Left ventricle myocardium superior (tissue), 1 donor: ENCODE results near the gene L3MBTL2. TPM values are rescaled to one million over a fixed set of nuclear protein-coding genes. Genes with fewer than 3 reads are reported as not detected.
"Not testable (repeated sequence)": the region's sequence is repeated elsewhere in the genome, so short reads cannot be mapped to it uniquely, and the experiment has no call there.

Source experiments
- ATAC-seq: fragments of 200-7000 bp; cut with Tn5 transposase; one replicate; pipeline ENCODE4 v1.9.1; 2020; ENCODE audit warnings: mild to moderate bottlenecking, moderate library complexity
- DNase-seq: peaks from one replicate; pipeline ENCODE4 v3.0.0-alpha.2; 2020
- intact Hi-C: fragments of 100-400 bp; cut with micrococcal nuclease; formaldehyde crosslinking; loops from one replicate; pipeline ENCODE4 v1.11.0; 2022
- total RNA-seq: library from RNA; stranded (reverse); fragmentation: NEBNext Ultra II Directional; extraction: Animal tissue kit (Norgen Biotek cat#: 25700); gene quantifications from one replicate; pipeline ENCODE4 v1.2.1, GENCODE V29; 2021
- donor health status: DM: no; HTN: yes; CAD: no; lungs with severe emphysema.

The L3MBTL2 gene
- total RNA-seq, 1 donor from 2014 or later = 18.2 TPM

DNA sequence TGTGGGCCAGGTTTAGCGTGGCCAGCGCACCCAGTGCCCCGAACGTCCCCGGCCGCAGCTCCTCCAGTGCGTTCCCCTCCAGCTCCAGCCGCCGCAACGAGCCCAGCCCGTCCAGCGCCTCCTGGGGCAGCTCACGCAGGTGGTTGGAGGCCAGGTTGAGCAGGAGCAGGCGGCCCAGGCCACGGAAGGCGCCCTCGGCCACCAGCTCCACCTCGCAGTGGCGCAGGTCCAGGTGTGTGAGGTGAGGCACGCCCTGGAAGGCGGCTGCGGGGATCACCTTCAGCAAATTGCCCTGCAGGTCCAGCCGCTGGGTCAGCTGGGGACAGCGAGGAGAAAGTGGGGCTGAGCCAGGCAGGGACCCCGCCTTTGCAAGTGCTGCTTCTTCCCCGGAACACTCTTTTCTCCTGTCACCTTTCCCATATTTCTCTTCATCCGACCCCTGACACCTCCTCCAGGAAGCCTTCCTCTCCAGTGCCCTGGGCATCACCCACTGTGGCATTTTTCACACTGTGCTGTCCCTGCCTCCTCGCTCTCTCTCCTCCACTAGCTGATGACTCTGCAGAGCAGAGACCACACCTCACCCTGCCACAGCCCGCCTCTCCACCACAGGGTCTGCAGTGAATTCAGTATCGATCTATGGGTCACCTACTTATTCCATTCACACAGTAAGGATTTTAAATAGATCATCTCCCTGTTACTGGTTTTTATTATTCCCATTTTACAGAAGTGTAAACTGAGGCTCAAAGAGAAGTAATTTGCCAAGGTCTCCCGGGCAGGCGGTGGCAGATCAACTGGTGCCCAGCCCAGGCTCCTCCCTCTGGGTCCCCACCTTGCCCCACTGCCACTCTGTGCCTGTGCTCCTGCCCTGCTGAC is 33.7 kb downstream of the L3MBTL2 start:
- ATAC-seq = no peak

DNA sequence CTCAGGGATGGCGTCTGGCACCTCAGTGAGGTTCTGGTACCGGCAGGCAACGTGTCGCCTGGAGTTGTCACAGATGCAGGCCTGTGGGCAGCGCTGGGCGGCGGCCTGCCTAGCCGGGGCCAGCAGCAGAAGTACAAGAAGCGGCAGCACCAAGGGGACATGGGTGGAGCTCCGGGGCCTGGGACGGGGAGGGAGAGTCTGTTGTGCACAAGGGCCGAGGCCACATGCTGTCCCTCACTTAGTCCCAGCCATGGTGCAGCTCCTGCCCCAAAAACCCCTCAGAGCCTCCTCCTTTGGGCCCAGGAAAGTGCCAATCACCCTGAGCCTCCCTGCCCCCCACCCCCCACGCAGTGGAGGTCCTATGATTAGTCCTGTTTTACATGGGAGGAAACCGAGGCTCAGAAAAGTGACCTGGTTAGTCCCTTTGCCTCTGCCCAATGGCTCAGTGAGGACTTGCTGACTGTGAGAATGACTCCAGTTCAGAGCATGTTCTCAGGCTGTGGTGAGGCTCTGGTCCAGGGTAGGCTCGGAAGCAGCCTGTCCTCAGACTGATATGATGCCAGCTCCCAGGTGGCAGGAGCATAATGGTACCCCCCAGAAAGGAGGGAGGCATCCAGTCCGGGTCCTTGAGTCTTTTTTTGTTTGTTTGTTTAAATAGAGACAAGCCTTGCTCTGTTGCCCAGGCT is 34.5 kb downstream of the L3MBTL2 start:
- intact Hi-C loops = no loop called here
- ATAC-seq (no peak), DNase-seq (no peak)

More for the DNA sequence above, 33.7 kb downstream of the L3MBTL2 start:
- intact Hi-C loops = no loop called here
- DNase-seq = no peak

DNA sequence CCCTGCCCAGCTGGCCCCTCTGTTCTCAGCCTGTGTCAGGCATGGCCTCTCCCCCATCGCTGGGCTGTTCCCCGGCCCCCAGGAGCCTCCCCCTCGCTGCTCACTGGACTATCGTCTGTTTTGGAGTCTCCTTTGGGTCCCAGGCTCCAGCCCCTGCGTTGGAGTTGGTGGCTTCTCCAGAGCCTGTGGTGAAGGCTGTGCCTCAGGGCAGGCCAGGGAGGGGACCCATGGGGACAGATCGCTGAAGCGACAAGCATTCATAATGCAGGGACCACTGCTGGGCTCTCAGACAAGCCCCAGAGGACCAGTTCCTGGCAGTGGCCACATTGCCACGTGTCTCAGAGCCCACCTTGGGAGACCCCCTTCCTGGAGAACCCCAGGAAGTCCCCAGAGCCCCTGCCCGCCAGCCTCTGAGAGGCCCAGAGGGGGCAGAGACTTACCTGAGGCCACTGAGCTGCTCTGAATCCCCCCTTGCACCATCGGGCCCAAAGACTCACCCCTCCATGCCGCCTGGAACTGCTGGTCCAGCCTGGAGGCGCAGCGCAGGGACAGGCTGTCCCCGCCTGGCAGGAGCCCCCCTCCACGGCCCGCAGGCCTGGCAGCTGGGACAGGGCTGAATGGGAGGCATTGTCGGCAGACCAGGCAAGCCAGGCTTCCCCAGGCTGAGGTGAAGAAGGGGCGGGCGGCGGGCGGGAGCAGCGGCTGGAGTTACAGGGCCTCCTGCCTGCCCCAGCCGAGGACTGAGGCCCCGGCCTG is 35.4 kb downstream of the L3MBTL2 start, which contains the start of gene CHADL:
Gene CHADL, minus strand, starts transcription at position 555 of the 756 bp plus-strand sequence. Its CDS starts 50 bp downstream, at position 505.
- peak; percentile 13 for ATAC-seq
- peak; percentile 58 for DNase-seq
- intact Hi-C loops = no loop called here

GRCh38 chr22:41241133-41241676 is 36.1 kb downstream of the L3MBTL2 start:
- intact Hi-C loops = no loop called here
- ATAC-seq (no peak), DNase-seq (no peak)

DNA sequence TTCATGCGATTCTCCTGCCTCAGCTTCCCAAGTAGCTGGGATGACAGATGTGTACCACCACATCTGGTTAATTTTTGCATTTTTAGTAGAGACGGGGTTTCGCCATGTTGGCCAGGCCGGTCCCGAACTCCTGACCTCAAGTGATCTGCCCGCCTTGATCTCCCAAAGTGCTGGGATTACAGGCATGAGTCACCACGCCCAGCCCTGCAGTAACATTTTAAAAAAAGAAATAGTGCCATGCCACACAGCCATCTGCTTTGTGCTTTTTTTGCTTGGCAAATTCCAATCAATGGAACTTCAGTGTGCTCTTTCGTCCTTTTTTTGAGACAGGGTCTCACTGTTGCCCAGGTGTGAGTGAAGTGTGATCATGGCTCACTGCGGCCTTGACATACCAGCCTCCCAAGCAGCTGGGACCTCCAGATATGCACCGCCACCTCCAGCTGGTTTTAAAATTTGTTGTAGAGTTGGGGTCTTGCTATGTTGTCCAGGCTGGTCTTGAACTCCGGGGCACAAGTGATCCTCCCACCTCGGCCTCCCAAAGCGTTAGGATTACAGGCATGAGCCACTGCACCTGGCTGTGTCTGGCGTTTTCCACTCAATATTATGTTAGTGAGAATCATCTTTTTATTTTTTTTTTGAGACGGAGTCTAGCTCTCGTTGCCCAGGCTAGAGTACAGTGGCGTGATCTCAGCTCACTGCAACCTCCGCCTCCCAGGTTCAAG is 37.4 kb downstream of the L3MBTL2 start:
- DNase-seq (no peak), ATAC-seq (no peak)
- intact Hi-C loops = no loop called here

DNA sequence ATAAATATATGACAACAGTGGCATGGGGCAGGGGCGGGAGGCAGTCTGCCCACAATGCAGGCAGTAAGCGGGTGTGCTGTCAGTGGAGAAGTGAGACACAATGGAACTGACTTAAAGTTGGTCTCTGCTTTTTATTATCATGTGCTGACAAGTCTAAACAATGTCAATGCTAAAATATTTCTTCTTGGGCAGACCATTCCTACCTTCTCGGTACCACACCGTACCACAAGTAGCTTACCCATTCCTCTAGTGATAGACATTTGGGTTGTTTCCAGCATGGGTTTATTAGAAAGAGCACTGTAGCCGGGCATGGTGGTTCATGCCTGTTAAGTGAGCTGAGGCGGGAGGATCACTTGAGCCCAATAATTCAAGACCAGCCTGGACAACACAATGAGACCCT is 38.2 kb downstream of the L3MBTL2 start:
- ATAC-seq (peak; percentile 26), DNase-seq (no peak)
- intact Hi-C loops = no loop called here

- intact Hi-C loops = no loop called here
- DNase-seq = no peak
- ATAC-seq = no peak
Observed at GRCh38 chr22:41245917-41246499, 40.9 kb downstream of the L3MBTL2 start.

GRCh38 chr22:41247703-41248102 is 42.6 kb downstream of the L3MBTL2 start:
- intact Hi-C loops = no loop called here
- DNase-seq = peak; percentile 79
- ATAC-seq = peak; percentile 83

DNA sequence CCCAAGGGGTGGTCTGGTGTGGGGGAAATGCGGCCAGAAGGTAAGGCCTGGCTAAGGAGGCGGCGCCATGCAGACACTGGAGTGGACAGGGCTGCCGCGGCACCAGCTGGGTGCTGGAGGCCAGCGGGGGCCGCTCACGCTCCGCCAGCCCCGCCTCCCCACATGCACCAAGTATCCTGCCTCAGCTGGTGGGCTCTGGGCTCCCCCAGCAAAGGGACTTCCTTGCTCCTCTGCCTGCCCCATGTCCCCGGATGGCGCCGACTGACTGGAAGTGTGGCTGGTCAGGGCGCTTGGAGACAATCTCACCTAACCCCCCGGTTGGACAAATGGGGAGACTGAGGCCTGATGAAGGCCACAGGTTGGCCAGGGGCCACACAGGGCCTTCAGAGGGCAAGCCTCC is 43.2 kb downstream of the L3MBTL2 start:
- DNase-seq (no peak), ATAC-seq (peak; percentile 13)

GRCh38 chr22:41248758-41249157 is 43.6 kb downstream of the L3MBTL2 start:
- DNase-seq (peak; percentile 55), ATAC-seq (peak; percentile 39)
- intact Hi-C loops = no loop called here

More for the DNA sequence above, 43.2 kb downstream of the L3MBTL2 start:
- intact Hi-C loops = no loop called here

DNA sequence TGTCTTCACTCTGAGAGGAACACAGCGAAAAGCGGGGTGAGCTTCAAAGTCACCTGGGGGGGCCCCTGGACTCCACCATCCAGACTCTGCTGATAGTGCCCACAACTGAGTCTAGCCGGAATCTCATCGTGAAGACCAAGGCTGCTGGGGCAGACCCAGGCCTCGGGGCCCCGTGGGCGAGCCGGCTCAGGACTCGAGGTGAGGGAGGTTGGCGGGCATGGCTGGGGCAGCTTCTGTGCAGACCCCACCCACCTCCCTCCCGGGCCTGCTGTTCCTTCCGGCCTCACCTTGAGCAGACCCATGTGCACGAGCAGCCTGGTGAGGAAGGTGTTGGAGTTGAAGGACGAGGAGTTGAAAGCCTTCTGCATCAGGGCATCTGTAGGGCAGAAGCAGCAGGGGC is 44.3 kb downstream of the L3MBTL2 start:
- intact Hi-C loops = no loop called here
- no peak for DNase-seq
- no peak for ATAC-seq

GRCh38 chr22:41250127-41250526 is 45.0 kb downstream of the L3MBTL2 start:
- intact Hi-C loops = no loop called here
- ATAC-seq = no peak

DNA sequence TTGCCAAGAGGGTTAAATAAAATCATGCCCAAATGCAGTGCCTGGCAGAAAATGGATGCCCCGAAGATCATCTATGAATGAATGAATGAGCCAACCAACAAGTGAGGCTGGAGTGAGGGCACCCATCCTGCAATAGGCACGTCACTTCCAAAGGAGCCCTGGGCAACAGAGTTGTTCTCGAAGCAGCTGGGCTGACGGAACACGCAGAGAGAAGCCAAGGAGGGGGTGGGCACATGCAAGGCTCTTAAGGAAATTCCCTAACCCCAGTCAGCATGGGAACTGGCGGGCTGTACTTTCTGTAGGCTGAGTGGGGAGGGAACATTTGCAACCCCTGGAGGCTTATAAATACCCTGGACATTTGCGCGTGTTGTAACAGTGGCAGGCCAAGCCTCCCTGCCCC is 47.3 kb downstream of the L3MBTL2 start:
- intact Hi-C loops = no loop called here
- no peak for ATAC-seq

More at GRCh38 chr22:41250127-41250526, 45.0 kb downstream of the L3MBTL2 start:
- DNase-seq = no peak

GRCh38 chr22:41254230-41254629 is 49.1 kb downstream of the L3MBTL2 start:
- no peak for DNase-seq
- intact Hi-C loops = no loop called here
- no peak for ATAC-seq

More for the DNA sequence above, 47.3 kb downstream of the L3MBTL2 start:
- DNase-seq = no peak

DNA sequence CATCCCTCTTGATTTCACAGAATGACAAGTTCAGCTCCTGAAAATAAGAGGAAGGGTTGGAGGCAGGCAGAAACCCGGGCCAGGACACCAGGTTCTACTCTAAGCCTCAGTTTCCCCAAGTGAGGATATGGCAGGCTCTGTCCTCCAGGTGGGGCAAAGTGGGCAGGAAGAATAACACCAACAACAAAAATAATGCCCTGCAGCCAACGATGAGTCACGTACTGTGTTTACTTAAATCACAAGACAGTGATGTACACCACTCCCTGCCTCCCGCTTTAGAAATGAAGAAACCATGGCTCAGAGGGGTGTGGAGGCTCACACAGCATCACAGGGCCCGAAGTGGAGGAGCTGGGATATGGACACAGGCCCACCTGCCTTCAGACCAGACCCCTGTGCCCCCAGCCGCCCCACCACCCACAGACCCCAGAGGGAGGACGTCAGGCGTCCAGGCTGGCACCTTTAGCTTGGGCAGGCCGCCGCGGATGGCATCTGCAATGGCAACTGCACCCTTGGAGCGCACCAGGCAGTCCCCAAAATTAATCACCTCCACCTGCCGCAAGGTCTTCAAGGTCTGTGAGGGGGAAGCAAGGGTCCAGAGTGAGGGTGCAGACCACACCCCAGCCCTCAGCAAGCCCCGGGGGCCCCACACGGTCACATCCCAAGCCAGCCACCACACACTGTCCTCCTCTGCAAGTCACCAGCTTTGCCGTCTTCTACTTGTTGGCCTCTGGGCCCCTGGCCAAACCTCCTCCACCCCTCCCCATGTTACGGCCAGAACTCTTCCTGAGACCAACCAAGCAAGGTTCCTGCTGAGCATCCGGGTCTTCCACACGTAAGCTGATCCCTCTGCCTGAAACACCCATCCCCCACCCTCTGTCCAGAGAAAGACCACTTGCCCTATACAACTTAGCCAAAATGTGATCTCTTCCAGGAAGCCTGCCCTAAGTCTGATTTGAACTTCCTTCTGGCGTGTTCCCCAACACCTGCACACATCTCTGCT is 51.4 kb downstream of the L3MBTL2 start:
- ATAC-seq = no peak
- intact Hi-C loops = no loop called here
- no peak for DNase-seq

DNA sequence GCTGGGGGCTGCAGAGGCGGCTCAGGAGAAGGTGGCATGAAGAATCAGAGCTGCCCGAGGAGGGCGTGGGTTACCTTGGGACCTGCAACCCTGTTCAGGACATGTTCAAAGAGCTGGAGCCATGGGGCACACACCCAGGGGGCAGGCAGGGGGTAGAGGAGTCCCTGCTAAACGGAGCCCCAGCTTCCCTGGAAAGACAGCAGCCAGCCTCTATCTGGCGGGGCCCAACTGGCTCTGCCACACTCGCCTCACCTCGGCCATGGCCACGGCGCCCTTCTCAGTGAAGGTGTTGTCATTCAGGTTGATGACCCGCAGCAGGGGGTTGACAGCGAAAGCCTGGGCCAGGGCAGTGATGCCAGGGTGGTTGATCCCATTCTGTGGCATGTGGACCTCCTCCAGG is 52.6 kb downstream of the L3MBTL2 start:
- ATAC-seq (no peak), DNase-seq (no peak)
- intact Hi-C loops = no loop called here

- intact Hi-C loops, DNase-seq, ATAC-seq: not testable (repeated sequence)
Observed at GRCh38 chr22:41259756-41260155, 54.6 kb downstream of the L3MBTL2 start.
